ENCODE data around the gene CNN1. TPM values are rescaled to one million over a fixed set of nuclear protein-coding genes. Genes with fewer than 3 reads are reported as not detected.

CNN1 gene
- total and polyA plus RNA-seq, 2 of the 4 experiments (the other 2 are of a cell fraction) = 102 to 196 TPM

DNA sequence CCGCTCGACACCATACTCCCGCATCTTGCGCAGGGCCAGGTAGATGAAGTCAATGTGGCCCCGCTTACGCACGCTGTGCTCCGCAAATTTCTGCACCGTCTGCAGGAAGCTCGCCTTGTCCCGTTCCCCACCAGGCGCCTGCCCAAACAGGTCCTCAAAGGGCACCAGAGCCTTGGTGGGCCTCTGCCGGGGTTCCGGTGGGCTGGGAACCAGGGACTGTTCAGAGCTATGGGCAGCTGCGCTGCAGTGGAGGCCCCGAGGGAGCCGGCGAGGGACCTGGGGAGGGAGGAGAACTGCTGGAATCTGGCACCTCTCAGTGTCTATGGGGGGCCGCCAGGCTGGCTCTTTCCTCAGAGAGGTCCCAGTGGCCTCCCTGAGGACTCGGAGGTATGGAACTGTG lies 24.7 kb upstream of the CNN1 start:
- H3K23ac ChIP-seq (ENCODE audit: low read depth, low read length) = no peak overlapping the region
- no peak overlapping the region for H2BK5ac ChIP-seq (ENCODE audit: low read depth, low read length, poor library complexity, severe bottlenecking)
- H3K14ac ChIP-seq (replicated peaks; ENCODE audit: low read depth, low read length) = no peak overlapping the region
- intact Hi-C loops (cut with micrococcal nuclease) (no loop called here), in situ Hi-C loops (cut with MboI; ENCODE audit: low sequenced_read_pairs) (no loop called here), dilution Hi-C loops (cut with HindIII; ENCODE audit: low sequenced_read_pairs, unreplicated experiment) (no loop called here)
- no peaks in the 10 kb centered on the region for H3K27me3 ChIP-seq (ENCODE audit: control insufficient read depth, insufficient read depth, low read length)
- ATAC-seq (ENCODE audit: low read depth) = no peak
- no peak overlapping the region for H4K8ac ChIP-seq (ENCODE audit: low read depth in 2 of 2, low read length in 2 of 2)
- no peaks in the 10 kb centered on the region for H3K79me1 ChIP-seq (ENCODE audit: low read depth in 1 of 2, low read length in 2 of 2)
- no peaks in the 10 kb centered on the region for H3K9me3 ChIP-seq (ENCODE audit: control insufficient read depth, insufficient read depth, low read length)
- POLR2A ChIA-PET (ENCODE audit: unreplicated experiment) = no interaction called here
- WGBS, 2 experiments (ENCODE audit: extremely low coverage in 2 of 2, insufficient read length in 1 of 2) = 93% methylated on average over 13 of the region's 20 CpGs; no CpG with 5 or more reads in 1 of the 2 experiments
- H3K18ac ChIP-seq (ENCODE audit: low read depth, low read length) = no peak overlapping the region
- no peak overlapping the region for H3K4me2 ChIP-seq (ENCODE audit: low read depth, low read length)
- BruUV-seq (replicated peaks) = no TSS peak
- no peak overlapping the region for H2AK5ac ChIP-seq (ENCODE audit: low read depth, low read length)
- H3K9ac ChIP-seq (ENCODE audit: low read depth, low read length) = no peak overlapping the region
- no peak for TF ChIP-seq CEBPB (IDR thresholded peaks at IDR 0.05; ENCODE audit: low read depth, low read length)
- no peak for TF ChIP-seq BHLHE40 (IDR thresholded peaks at IDR 0.05; ENCODE audit: low read depth, low read length)
- TF ChIP-seq MAFK (IDR thresholded peaks at IDR 0.05; ENCODE audit: low read depth, low read length) = no peak
- TF ChIP-seq SMC3 (IDR thresholded peaks at IDR 0.05; ENCODE audit: low read depth, low read length) = no peak
- TF ChIP-seq NFE2L2 (IDR thresholded peaks at IDR 0.05; ENCODE audit: low read depth, low read length) = no peak
- TF ChIP-seq RAD21 (IDR thresholded peaks at IDR 0.05; ENCODE audit: low read length) = no peak
- no peak for TF ChIP-seq RFX5 (IDR thresholded peaks at IDR 0.05; ENCODE audit: low read depth, low read length)
- no peak for TF ChIP-seq MXI1 (IDR thresholded peaks at IDR 0.05; ENCODE audit: borderline replicate concordance, low read depth, low read length)
- no peak for TF ChIP-seq CHD1 (IDR thresholded peaks at IDR 0.05; ENCODE audit: low read depth, low read length)
- H3K27ac ChIP-seq (ENCODE audit: insufficient read depth, low read length) = no peak overlapping the region
- CTCF ChIA-PET = no interaction called here
- no peak overlapping the region for H3K4ac ChIP-seq (ENCODE audit: low read depth, low read length)
- peaks cover 24% of the 10 kb centered on the region for H3K36me3 ChIP-seq (ENCODE audit: control insufficient read depth, insufficient read depth, low read length)
- no peaks in the 10 kb centered on the region for H3K9me1 ChIP-seq (ENCODE audit: insufficient read depth, low read length)
- H2BK20ac ChIP-seq (ENCODE audit: low read depth, low read length) = no peak overlapping the region
- no peak overlapping the region for H2AK9ac ChIP-seq (replicated peaks; ENCODE audit: low read depth, low read length, poor library complexity)
- H2BK15ac ChIP-seq (ENCODE audit: low read depth, low read length) = no peak overlapping the region
- no peak overlapping the region for H2AFZ ChIP-seq (replicated peaks; ENCODE audit: low read length, poor library complexity)
- no peak overlapping the region for H4K91ac ChIP-seq (ENCODE audit: insufficient read depth, low read depth, low read length)
- H4K20me1 ChIP-seq (ENCODE audit: insufficient read depth, low read length) = no peaks in the 10 kb centered on the region
- H4K5ac ChIP-seq (ENCODE audit: low read depth, low read length) = no peak overlapping the region
- H3K56ac ChIP-seq (ENCODE audit: extremely low read depth, insufficient read depth, low read length) = no peak overlapping the region
- H2BK120ac ChIP-seq (ENCODE audit: low read depth, low read length) = no peak overlapping the region
- H3K4me1 ChIP-seq (ENCODE audit: control insufficient read depth, insufficient read depth, low read length) = no peaks in the 10 kb centered on the region
- H3K4me3 ChIP-seq (ENCODE audit: insufficient read depth, low read depth, low read length) = no peak overlapping the region
- DNase-seq = no peak

All from IMR-90 (cell line).